ENCODE results near the gene GRK1. TPM values are rescaled to one million over a fixed set of nuclear protein-coding genes. Genes with fewer than 3 reads are reported as not detected.

The GRK1 gene
- total RNA-seq, 1 experiment from 2014 or later: not detected

- CTCF ChIA-PET: no interaction called here
- POLR2A ChIA-PET: no interaction called here
- intact Hi-C loops (cut with micrococcal nuclease): no loop called here
- H3K36me3 Mint-ChIP-seq (ENCODE audit: insufficient read depth, unreplicated experiment): peaks cover 6% of the 10 kb centered on the region
- no peak overlapping the region for H3K27ac Mint-ChIP-seq (ENCODE audit: low read depth, unreplicated experiment)
- H3K27me3 Mint-ChIP-seq (ENCODE audit: insufficient read depth, unreplicated experiment): no peaks in the 10 kb centered on the region
- H3K9me3 Mint-ChIP-seq (ENCODE audit: unreplicated experiment): peaks cover 9% of the 10 kb centered on the region
- no TSS peak for BruUV-seq (replicated peaks)
- TF ChIP-seq CTCF (IDR thresholded peaks at IDR 0.05; ENCODE audit: unreplicated experiment): no peak
- H3K4me3 Mint-ChIP-seq (ENCODE audit: unreplicated experiment): no peak overlapping the region
- DNase-seq (ENCODE audit: unreplicated experiment): no peak
- H3K4me1 Mint-ChIP-seq (ENCODE audit: insufficient read depth, unreplicated experiment): no peaks in the 10 kb centered on the region
These were observed 2.3 kb downstream of the GRK1 start for GRCh38 chr13:113669231-113669754.

GRCh38 chr13:113669755-113670341 lies 2.8 kb downstream of the GRK1 start:
- CTCF ChIA-PET: no interaction called here
- TF ChIP-seq CTCF (IDR thresholded peaks at IDR 0.05; ENCODE audit: unreplicated experiment): no peak
- Mint-ChIP-seq H3K4me1 (ENCODE audit: insufficient read depth, unreplicated experiment) (no peaks in the 10 kb centered on the region), H3K4me3 (ENCODE audit: unreplicated experiment) (no peak overlapping the region), H3K27ac (ENCODE audit: low read depth, unreplicated experiment) (no peak overlapping the region), H3K9me3 (ENCODE audit: unreplicated experiment) (peaks cover 9% of the 10 kb centered on the region), H3K27me3 (ENCODE audit: insufficient read depth, unreplicated experiment) (no peaks in the 10 kb centered on the region), H3K36me3 (ENCODE audit: insufficient read depth, unreplicated experiment) (peaks cover 6% of the 10 kb centered on the region)
- POLR2A ChIA-PET: no interaction called here
- BruUV-seq (replicated peaks): no TSS peak
- no peak for DNase-seq (ENCODE audit: unreplicated experiment)
- intact Hi-C loops (cut with micrococcal nuclease): no loop called here

GRCh38 chr13:113670541-113670940 lies 3.5 kb downstream of the GRK1 start:
- intact Hi-C loops (cut with micrococcal nuclease): no loop called here
- no peak overlapping the region for H3K4me3 Mint-ChIP-seq (ENCODE audit: unreplicated experiment)
- peaks cover 9% of the 10 kb centered on the region for H3K9me3 Mint-ChIP-seq (ENCODE audit: unreplicated experiment)
- BruUV-seq (replicated peaks): no TSS peak
- CTCF ChIA-PET: interaction anchor here (1.8 kb wide), 1 partner anchor 54 kb away, joined by 8 read pairs; no protein-coding TSS in a partner anchor
- no peak for TF ChIP-seq CTCF (IDR thresholded peaks at IDR 0.05; ENCODE audit: unreplicated experiment)
- no peak for DNase-seq (ENCODE audit: unreplicated experiment)
- H3K36me3 Mint-ChIP-seq (ENCODE audit: insufficient read depth, unreplicated experiment): peaks cover 6% of the 10 kb centered on the region
- POLR2A ChIA-PET: no interaction called here
- no peak overlapping the region for H3K27ac Mint-ChIP-seq (ENCODE audit: low read depth, unreplicated experiment)
- H3K4me1 Mint-ChIP-seq (ENCODE audit: insufficient read depth, unreplicated experiment): no peaks in the 10 kb centered on the region
- H3K27me3 Mint-ChIP-seq (ENCODE audit: insufficient read depth, unreplicated experiment): no peaks in the 10 kb centered on the region

- H3K27ac Mint-ChIP-seq (ENCODE audit: low read depth, unreplicated experiment): no peak overlapping the region
These were observed 4.3 kb downstream of the GRK1 start for GRCh38 chr13:113671066-113672001.

More at GRCh38 chr13:113671066-113672001, 4.3 kb downstream of the GRK1 start:
- no TSS peak for BruUV-seq (replicated peaks)
- POLR2A ChIA-PET: no interaction called here
- peaks cover 6% of the 10 kb centered on the region for H3K36me3 Mint-ChIP-seq (ENCODE audit: insufficient read depth, unreplicated experiment)
- intact Hi-C loops (cut with micrococcal nuclease): no loop called here
- peaks cover 9% of the 10 kb centered on the region for H3K9me3 Mint-ChIP-seq (ENCODE audit: unreplicated experiment)
- TF ChIP-seq CTCF (IDR thresholded peaks at IDR 0.05; ENCODE audit: unreplicated experiment): no peak
- DNase-seq (ENCODE audit: unreplicated experiment): no peak
- CTCF ChIA-PET: interaction anchor here (0.6 to 1.8 kb wide), 2 partner anchors 53 to 215 kb away, joined by 3 to 8 read pairs; no protein-coding TSS in a partner anchor
- no peak overlapping the region for H3K4me3 Mint-ChIP-seq (ENCODE audit: unreplicated experiment)
- H3K27me3 Mint-ChIP-seq (ENCODE audit: insufficient read depth, unreplicated experiment): no peaks in the 10 kb centered on the region
- H3K4me1 Mint-ChIP-seq (ENCODE audit: insufficient read depth, unreplicated experiment): no peaks in the 10 kb centered on the region
